Activated CD4-positive, alpha-beta T cell treated with anti-CD3 and anti-CD28 coated beads, Interleukin-2, amount 10 ng/mL, durations not matched to agents 7 days and 5 days (primary cell): ENCODE results near the gene PEX14. TPM values are rescaled to one million over a fixed set of nuclear protein-coding genes. Genes with fewer than 3 reads are reported as not detected.

Experiments used
- CTCF ChIA-PET: fragments of 350-600 bp; sonication (Branson Sonifier 250); formaldehyde crosslinking; loops from one replicate; lab custom pipeline; 2021; ENCODE audit warnings: antibody characterized with exemption; lab: Charles Lee
- POLR2A ChIA-PET: fragments of 350-600 bp; sonication (Branson Sonifier 250); formaldehyde crosslinking; loops from one replicate; lab custom pipeline; 2021; ENCODE audit warnings: antibody characterized with exemption; lab: Charles Lee
- DNase-seq: peaks from one replicate; pipeline ENCODE4 v3.0.0-alpha.2; 2020
- H3K27ac Mint-ChIP-seq: one replicate; pipeline ENCODE4 v1.8.0; 2021; ENCODE audit warnings: mild to moderate bottlenecking, moderate library complexity, mixed read lengths
- H3K27me3 Mint-ChIP-seq: one replicate; pipeline ENCODE4 v1.8.0; 2021; ENCODE audit warnings: mixed read lengths
- H3K36me3 Mint-ChIP-seq: one replicate; pipeline ENCODE4 v1.8.0; 2021; ENCODE audit warnings: low read depth, mixed read lengths
- H3K4me1 Mint-ChIP-seq: one replicate; pipeline ENCODE4 v1.8.0; 2021; ENCODE audit warnings: mixed read lengths
- H3K4me3 Mint-ChIP-seq: one replicate; pipeline ENCODE4 v1.8.0; 2021; ENCODE audit warnings: mild to moderate bottlenecking, moderate library complexity, mixed read lengths
- H3K9me3 Mint-ChIP-seq: one replicate; pipeline ENCODE4 v1.8.0; 2021; ENCODE audit warnings: mixed read lengths
- total RNA-seq, 2 experiments: library from RNA; stranded (reverse); gene quantifications; one replicate each; pipeline ENCODE4 v1.2.3, GENCODE V29; 2021

The PEX14 gene
- total RNA-seq, 2 experiments from 2014 or later = 23.4 to 24.4 TPM

DNA sequence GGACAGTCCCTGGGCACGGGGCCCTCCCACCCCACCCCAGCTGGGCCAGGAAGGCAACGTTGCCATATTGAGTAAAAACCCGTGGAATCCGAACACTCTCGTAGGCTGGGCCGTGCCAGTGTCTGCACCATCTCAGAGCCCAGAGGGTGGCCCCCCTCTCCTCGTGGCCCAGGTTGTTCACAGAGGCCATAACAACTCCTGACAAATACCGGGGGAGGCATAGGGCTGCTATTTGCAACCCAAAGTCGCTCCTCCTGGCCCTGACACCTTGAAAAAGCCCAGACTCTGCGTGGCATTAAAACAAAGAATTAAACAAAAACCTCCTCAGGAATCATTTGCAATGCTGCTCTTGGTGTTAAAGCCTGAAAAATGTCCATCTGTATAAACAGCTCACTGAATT lies 180.3 kb downstream of the PEX14 start:
- CTCF ChIA-PET = no interaction called here
- Mint-ChIP-seq H3K27ac (no peak overlapping the region), H3K36me3 (no peaks in the 10 kb centered on the region), H3K4me3 (no peak overlapping the region), H3K27me3 (no peaks in the 10 kb centered on the region), H3K9me3 (no peaks in the 10 kb centered on the region), H3K4me1 (no peaks in the 10 kb centered on the region)
- POLR2A ChIA-PET = no interaction called here
- DNase-seq = no peak

DNA sequence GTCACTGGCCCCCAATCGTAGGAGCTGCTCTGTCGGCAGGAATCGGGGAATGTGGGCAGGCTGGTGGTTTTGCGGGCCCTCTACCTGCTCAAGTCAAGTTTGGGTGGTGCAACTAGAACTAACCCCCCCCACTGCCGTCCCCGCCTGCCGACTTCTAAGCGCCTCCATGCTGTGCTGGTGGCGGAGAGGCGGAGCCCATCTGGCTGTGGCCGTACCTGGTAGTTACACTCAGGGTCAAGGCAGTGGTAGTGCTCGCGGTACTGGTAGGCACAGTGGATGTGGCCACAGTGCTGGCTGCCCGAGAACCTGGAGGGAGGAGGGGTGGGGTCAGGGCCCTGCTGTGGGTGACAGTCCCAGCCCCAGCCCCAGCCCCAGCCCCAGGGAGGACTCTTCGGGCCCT lies 181.7 kb downstream of the PEX14 start:
- H3K36me3 Mint-ChIP-seq = no peaks in the 10 kb centered on the region
- no peak overlapping the region for H3K27ac Mint-ChIP-seq
- H3K9me3 Mint-ChIP-seq = no peaks in the 10 kb centered on the region
- H3K27me3 Mint-ChIP-seq = no peaks in the 10 kb centered on the region
- no peak overlapping the region for H3K4me3 Mint-ChIP-seq
- ChIA-PET POLR2A (no interaction called here), CTCF (interaction anchor here (1.0 kb wide), 1 partner anchor 161 kb away, joined by 3 read pairs; no protein-coding TSS in a partner anchor)
- no peak for DNase-seq
- H3K4me1 Mint-ChIP-seq = no peaks in the 10 kb centered on the region

DNA sequence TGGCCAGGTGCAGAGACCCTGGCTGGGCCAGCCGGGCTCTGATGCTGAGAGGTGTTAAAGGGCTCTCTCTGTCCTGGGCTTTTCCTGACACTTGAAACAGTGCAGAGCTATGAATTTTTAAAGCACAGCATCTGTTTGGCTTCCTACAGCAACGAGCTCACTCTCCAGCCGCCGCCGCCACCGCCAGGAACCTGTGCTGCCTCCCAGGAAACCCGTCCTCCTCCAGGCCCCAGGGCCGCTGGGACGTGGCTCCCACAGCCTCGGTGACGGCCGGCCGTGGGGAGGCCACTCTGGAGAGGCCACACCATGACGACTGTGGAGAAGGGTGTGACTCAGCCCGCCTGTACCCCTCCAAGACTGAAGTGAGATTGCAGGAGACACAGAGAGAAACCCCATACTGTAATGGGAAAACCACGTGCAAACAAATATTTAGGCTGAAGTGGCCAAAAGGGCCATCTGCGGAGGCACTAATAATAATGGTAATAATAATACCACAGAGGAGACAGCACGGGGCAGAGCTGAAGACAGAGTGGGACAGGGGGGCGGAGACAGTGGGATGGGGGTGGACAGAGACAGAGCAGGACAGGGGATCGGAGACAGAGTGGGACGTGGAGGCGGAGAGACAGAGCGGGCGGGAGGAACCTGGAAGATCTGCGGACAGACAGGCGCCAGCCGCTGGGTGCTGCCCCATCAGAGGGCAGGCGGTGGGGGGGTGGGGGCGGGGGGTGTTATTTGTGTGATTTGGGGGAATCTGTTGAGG lies 182.5 kb downstream of the PEX14 start:
- Mint-ChIP-seq H3K27ac (no peak overlapping the region), H3K9me3 (no peaks in the 10 kb centered on the region), H3K4me1 (no peaks in the 10 kb centered on the region), H3K36me3 (no peaks in the 10 kb centered on the region), H3K27me3 (no peaks in the 10 kb centered on the region), H3K4me3 (no peak overlapping the region)
- POLR2A ChIA-PET = no interaction called here
- CTCF ChIA-PET = interaction anchor here (1.0 kb wide), 1 partner anchor 162 kb away, joined by 3 read pairs; no protein-coding TSS in a partner anchor
- no peak for DNase-seq

DNA sequence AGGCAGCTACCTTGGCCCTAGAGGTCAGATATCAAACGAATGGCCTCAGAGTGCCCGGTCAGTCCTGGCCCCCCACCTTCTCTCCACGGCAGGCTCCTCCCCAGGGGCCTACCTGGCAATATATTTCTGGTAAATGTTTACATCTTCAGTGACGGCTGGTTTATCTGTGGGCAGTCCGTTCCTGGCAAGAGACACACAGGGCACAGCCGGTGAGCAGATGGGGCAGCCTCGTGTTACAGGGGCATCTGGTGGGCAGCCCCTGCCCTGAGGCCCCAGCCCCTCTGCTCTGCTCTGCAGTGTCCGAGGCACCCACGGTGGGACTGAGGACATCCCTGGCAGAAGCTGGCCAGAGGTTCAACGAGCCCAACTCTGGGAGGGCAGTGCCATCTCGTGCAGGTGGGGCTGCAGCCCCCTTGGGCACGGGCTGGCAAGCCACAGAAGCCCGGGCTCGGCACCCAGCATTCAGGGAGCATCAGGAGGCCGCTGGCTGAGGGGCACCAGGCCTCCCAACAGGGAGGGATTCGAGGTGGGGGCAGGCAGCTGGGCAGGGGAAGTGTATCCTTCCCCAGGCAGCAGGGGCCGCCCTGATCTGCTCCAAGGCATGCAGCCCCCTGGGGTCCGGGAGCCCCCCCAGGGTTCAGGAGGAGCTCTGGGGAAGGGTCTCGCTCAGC lies 183.8 kb downstream of the PEX14 start:
- Mint-ChIP-seq H3K27ac (no peak overlapping the region), H3K9me3 (no peaks in the 10 kb centered on the region), H3K4me3 (no peak overlapping the region), H3K27me3 (no peaks in the 10 kb centered on the region), H3K36me3 (no peaks in the 10 kb centered on the region), H3K4me1 (no peaks in the 10 kb centered on the region)
- POLR2A ChIA-PET = no interaction called here
- CTCF ChIA-PET = no interaction called here
- DNase-seq = no peak

DNA sequence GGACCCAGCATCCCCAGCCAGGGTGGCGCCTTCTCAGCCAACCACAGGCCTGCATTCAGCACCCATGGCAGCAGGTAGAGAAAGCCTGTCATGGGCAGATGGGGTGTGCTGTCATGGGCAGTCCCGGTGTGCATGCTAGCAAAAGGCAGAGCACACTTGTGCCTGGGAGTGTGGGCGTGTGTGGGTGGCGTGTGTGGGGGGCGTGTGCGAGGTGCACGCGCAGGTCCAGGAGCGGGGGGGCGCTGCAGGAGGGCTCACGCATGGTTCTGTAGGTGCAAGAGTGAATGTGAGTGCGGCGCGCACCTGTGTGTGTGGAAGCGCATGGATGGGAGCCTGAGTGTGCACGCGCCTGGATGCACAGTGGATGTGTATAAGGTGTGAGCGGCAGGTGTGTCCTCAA lies 184.5 kb downstream of the PEX14 start:
- DNase-seq = no peak
- no peaks in the 10 kb centered on the region for H3K27me3 Mint-ChIP-seq
- no peak overlapping the region for H3K4me3 Mint-ChIP-seq
- H3K36me3 Mint-ChIP-seq = no peaks in the 10 kb centered on the region
- H3K27ac Mint-ChIP-seq = no peak overlapping the region
- ChIA-PET POLR2A (no interaction called here), CTCF (no interaction called here)
- no peaks in the 10 kb centered on the region for H3K9me3 Mint-ChIP-seq
- H3K4me1 Mint-ChIP-seq = no peaks in the 10 kb centered on the region

DNA sequence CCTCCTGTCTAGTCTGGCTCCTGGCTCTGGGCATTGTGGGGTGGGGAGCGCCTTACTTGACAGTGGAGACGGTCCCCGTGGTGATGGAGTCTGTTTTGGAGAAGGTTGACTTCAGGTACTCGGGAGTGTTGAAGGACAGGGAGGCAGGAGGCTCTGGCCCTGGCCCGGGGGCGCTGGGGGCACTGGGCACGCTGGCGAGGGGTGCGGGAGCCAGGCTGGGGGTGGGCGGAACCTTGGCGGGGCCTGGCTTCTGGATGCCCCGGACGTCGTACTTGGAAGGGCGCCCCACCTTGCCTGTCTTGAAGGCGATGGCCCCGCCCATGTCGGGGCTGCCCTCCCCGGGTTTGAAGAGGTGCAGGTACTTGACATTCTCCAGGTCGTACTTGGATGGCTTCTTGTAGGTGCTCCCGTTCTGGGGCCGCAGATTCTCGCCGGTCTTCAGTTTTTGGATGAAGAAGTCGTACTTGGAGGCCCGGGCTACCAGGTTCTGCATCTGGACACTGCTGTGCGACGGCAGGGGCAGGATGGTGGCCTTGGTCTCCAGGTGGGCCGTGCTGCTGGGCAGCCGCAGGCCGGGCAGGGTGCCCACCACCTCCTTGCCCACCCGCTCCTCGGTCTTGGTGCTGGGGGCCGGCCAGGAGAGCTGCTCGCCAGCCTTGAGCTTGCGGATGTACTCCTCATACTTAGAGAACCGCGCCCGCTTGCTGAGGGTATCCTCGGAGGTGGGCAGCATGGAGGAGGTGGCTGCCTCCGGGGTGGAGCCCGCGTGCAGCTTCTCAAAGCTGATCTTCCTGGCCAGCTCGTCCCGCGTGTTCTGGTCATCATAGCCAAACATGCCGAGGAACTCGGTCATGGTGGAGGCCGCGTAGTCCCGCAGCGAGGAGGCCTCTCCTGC lies 185.1 kb downstream of the PEX14 start:
- Mint-ChIP-seq H3K27ac (no peak overlapping the region), H3K9me3 (no peaks in the 10 kb centered on the region), H3K4me3 (no peak overlapping the region), H3K4me1 (no peaks in the 10 kb centered on the region), H3K27me3 (no peaks in the 10 kb centered on the region), H3K36me3 (no peaks in the 10 kb centered on the region)
- DNase-seq = no peak
- ChIA-PET POLR2A (no interaction called here), CTCF (no interaction called here)

DNA sequence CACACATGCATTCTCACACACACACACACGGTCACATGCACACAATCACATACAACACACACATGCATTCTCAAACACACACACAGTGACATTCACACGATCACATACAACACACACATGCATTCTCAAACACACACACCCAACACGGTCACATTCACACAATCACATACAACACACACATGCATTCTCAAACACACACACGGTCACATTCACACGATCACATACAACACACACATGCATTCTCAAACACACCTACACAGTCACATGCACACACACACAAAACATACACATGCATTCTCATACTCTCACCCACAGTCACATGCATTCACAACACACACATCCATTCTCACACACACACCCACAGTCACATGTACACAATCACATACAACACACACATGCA lies 186.7 kb downstream of the PEX14 start:
- H3K27ac Mint-ChIP-seq = no peak overlapping the region
- H3K4me1 Mint-ChIP-seq = no peaks in the 10 kb centered on the region
- DNase-seq = no peak
- no peaks in the 10 kb centered on the region for H3K36me3 Mint-ChIP-seq
- no peaks in the 10 kb centered on the region for H3K27me3 Mint-ChIP-seq
- no peak overlapping the region for H3K4me3 Mint-ChIP-seq
- ChIA-PET CTCF (no interaction called here), POLR2A (no interaction called here)
- no peaks in the 10 kb centered on the region for H3K9me3 Mint-ChIP-seq

DNA sequence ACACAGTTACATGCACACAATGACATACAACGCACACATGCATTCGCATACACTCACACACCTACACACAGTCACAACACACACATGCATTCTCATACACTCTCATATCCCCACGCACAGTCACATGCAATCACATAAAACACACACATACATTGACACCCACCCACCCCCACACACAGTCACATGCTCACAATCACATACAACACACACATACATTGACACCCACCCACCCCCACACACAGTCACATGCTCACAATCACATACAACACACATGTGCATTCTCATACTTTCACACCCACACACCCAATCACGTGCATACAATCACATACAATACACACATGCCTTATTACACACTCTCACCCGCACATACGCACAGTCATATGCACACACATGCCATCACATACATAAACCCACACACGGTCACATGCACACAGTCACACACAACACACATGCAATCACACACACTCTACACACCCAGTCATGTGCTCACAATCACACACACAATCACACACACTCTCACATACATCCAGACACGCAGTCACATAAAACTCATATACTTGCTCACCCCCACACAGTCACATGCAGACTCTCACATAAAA lies 187.4 kb downstream of the PEX14 start:
- H3K27me3 Mint-ChIP-seq = no peaks in the 10 kb centered on the region
- H3K9me3 Mint-ChIP-seq = no peaks in the 10 kb centered on the region
- ChIA-PET CTCF (no interaction called here), POLR2A (no interaction called here)
- no peaks in the 10 kb centered on the region for H3K36me3 Mint-ChIP-seq
- no peak overlapping the region for H3K4me3 Mint-ChIP-seq
- H3K4me1 Mint-ChIP-seq = no peaks in the 10 kb centered on the region
- no peak for DNase-seq
- H3K27ac Mint-ChIP-seq = no peak overlapping the region

DNA sequence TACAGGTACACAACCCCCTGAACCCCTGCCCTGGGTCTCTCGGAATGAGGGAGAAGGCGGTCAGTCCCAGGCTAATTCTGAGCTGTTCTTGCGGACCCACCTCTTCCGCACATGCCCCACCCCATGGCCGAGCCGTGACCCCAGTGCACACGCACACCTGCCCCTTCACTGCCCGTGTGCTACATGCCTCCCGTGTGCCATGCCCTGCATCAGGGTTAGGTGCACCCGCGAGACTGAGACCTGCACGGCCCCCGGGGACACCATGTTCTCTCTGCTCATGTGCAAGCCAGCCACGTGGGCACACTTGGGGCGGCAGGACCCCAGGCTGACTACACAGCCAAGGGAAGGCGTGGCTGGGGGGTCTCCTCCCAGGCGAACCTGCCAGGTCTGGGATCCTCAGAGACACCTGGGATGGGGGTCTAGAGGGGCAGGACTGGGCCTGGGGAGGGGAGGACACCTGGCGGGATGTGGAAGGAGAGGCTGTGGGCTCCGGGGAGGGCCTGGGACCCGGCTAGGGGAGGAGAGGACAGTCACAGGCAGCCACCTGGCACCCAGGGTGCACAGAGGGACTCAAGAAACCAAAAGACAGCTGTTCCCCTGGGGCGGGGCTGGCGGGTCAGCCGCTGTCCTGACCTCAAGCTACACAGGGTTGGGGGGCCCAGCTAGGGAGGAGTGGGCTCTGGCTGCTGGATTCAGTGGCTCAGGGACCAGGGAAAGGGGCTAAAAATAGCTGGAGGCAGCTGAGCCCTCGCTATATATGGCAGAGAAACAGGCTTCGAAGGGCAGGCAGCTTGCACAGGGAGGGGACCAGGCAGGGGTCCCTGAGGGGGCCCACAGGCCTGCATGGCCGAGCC lies 188.3 kb downstream of the PEX14 start:
- Mint-ChIP-seq H3K4me3 (no peak overlapping the region), H3K36me3 (no peaks in the 10 kb centered on the region), H3K4me1 (no peaks in the 10 kb centered on the region), H3K27me3 (no peaks in the 10 kb centered on the region), H3K9me3 (no peaks in the 10 kb centered on the region), H3K27ac (no peak overlapping the region)
- ChIA-PET CTCF (no interaction called here), POLR2A (no interaction called here)
- DNase-seq = no peak

- H3K27ac Mint-ChIP-seq = no peak overlapping the region
- no peaks in the 10 kb centered on the region for H3K36me3 Mint-ChIP-seq
- H3K9me3 Mint-ChIP-seq = no peaks in the 10 kb centered on the region
- H3K27me3 Mint-ChIP-seq = no peaks in the 10 kb centered on the region
- no peak overlapping the region for H3K4me3 Mint-ChIP-seq
- ChIA-PET CTCF (no interaction called here), POLR2A (no interaction called here)
- H3K4me1 Mint-ChIP-seq = no peaks in the 10 kb centered on the region
- DNase-seq = no peak
These were observed 188.9 kb downstream of the PEX14 start for GRCh38 chr1:10663678-10664035.

- Mint-ChIP-seq H3K9me3 (no peaks in the 10 kb centered on the region), H3K27me3 (no peaks in the 10 kb centered on the region), H3K36me3 (no peaks in the 10 kb centered on the region), H3K4me1 (no peaks in the 10 kb centered on the region), H3K27ac (no peak overlapping the region), H3K4me3 (no peak overlapping the region)
- POLR2A ChIA-PET = no interaction called here
- CTCF ChIA-PET = interaction anchor here (0.7 kb wide), 1 partner anchor 114 kb away, joined by 3 read pairs; no protein-coding TSS in a partner anchor
- DNase-seq = no peak
These were observed 189.5 kb downstream of the PEX14 start for GRCh38 chr1:10664251-10664650.

DNA sequence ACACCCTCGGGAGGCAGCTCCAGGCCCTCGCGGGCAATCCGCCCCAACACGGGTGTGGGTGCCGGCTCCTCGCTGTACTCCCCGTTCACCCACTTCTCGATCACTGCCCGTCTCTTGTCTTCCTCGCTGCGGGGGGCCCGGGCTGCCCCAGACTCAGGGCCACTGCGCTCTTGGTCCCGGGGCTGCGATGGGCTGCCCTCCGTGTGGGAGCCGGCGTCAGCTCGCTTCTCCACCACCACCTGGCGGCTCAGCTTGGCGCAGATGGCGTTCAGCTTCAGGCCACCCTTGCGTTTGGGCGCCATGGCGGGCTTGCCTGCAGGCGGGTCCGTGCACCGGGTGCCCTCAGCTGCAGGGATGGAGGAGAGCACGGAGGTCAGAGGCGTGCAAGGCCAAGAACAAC lies 190.5 kb downstream of the PEX14 start:
- Mint-ChIP-seq H3K27me3 (no peaks in the 10 kb centered on the region), H3K27ac (no peak overlapping the region), H3K9me3 (no peaks in the 10 kb centered on the region), H3K36me3 (no peaks in the 10 kb centered on the region), H3K4me1 (no peaks in the 10 kb centered on the region), H3K4me3 (no peak overlapping the region)
- CTCF ChIA-PET = no interaction called here
- POLR2A ChIA-PET = no interaction called here
- DNase-seq = no peak
